B cell (primary cell): ENCODE data around the gene TTC28.

Source experiments
- EZH2 ChIP-seq: IDR thresholded peaks from 2 replicates; pipeline ENCODE4 v1.6.1; 2012; ENCODE audit warnings: borderline replicate concordance, low read depth, mild to moderate bottlenecking, moderate library complexity, low read length; ENCODE audit not compliant: insufficient read depth, poor library complexity, severe bottlenecking
- TF ChIP-seq, protein P1 (sequence below): fragments of 200-600 bp; IDR thresholded peaks from one replicate; pipeline ENCODE4 v1.8.0; 2022; ENCODE audit warnings: antibody characterized with exemption, mild to moderate bottlenecking

- TF ChIP-seq, protein P1, sequence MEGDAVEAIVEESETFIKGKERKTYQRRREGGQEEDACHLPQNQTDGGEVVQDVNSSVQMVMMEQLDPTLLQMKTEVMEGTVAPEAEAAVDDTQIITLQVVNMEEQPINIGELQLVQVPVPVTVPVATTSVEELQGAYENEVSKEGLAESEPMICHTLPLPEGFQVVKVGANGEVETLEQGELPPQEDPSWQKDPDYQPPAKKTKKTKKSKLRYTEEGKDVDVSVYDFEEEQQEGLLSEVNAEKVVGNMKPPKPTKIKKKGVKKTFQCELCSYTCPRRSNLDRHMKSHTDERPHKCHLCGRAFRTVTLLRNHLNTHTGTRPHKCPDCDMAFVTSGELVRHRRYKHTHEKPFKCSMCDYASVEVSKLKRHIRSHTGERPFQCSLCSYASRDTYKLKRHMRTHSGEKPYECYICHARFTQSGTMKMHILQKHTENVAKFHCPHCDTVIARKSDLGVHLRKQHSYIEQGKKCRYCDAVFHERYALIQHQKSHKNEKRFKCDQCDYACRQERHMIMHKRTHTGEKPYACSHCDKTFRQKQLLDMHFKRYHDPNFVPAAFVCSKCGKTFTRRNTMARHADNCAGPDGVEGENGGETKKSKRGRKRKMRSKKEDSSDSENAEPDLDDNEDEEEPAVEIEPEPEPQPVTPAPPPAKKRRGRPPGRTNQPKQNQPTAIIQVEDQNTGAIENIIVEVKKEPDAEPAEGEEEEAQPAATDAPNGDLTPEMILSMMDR: no peak
- no peak for TF ChIP-seq EZH2
Measured at GRCh38 chr22:28137036-28137435, 542.6 kb downstream of the TTC28 start.
